NCI-H510A treated with DMSO at 0.1 percent for 48 hours (cell line): Measurements from ENCODE around the gene COMMD9.

ENCODE experiments used
- DNase-seq: peaks from one replicate; lab custom pipeline; 2025; lab: John Stamatoyannopoulos, UW

Gene COMMD9

DNA sequence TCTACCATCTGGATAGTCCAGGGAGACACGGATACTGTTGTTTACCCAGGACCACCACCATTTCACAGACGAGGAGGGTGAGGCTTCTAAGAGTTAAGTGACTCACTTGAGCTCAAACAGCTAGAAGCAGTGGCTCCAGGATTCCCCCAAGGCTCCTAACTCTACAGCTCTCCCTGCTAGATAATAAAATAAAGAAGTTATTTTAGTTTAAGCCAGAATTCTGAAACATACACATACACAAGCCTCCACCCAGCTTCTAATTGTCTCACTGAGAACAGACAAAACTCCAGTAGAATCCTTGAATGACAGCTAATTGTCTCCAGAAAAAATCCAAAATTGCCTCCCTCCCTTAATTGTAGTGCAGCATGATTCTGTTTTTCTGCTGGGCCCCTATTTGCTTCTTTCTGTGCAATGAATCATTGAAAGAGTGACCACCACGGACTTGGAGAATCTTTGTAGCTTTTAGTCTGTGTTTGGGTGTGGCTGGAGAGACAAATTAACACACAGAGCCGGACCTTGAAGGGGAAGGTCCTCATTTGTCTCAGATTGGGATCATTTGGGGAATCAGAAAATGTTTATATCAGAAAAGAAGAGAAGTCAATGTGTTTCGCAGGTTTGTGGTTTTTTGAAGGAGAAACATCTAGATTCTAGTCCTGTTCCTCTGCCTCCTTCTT lies 64.9 kb downstream of the COMMD9 start:
- DNase-seq = no peak

DNA sequence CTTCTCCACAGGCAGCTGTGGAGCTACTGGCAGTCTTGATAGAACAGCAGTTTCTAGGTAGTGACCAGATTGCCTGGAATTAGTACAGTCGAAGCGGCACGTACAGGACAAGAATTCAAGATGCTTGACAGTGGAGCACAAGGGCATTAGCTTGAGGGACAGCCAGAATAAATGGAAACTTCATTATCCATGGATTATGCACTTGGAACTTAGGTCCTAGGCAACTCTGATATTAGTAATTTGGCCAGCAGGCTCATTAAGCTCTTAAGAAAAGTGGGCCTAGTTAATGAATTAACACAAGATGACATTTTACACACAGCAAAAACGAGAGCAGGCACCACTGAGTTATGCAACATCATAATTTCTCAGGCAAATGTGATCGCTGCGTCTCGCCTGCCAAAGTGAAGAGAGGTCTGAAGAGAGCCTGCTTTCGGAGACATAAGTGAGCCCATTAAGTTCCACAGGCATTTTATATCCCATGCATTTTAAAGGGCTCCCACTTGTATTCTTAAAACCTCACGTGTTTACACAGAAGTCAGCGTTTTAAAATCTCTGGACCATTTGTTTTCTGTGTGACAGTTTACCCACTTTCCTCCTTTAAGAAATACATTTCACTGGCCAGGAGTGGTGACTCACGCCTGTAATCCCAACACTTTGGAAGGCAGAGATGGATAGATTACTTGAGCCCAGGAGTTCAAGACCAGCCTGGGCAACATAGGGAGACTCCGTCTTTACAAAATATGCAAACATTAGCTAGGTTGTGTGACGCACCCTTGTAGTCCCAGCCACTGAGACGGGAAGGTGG lies 66.2 kb downstream of the COMMD9 start:
- DNase-seq = no peak
